ENCODE results near the gene IMPDH1. TPM values are rescaled to one million over a fixed set of nuclear protein-coding genes. Genes with fewer than 3 reads are reported as not detected.

Gene IMPDH1
- total and polyA plus RNA-seq, 2 experiments from 2014 or later = 34.7 to 70.5 TPM

- 88% methylated on average over 11 of the region's 12 CpGs for WGBS (ENCODE audit: low lambda C conversion rate, missing lambda C conversion rate)
These were observed 50.4 kb downstream of the IMPDH1 start for GRCh38 chr7:128359336-128359735.

GRCh38 chr7:128358233-128358632 lies 51.5 kb downstream of the IMPDH1 start:
- TF ChIP-seq EZH2phosphoT487 (IDR thresholded peaks at IDR 0.05; ENCODE audit: low read depth, severe bottlenecking, unreplicated experiment) = no peak
- no peak for TF ChIP-seq EZH2 (IDR thresholded peaks at IDR 0.05; ENCODE audit: borderline replicate concordance)
- no peak for TF ChIP-seq CTCF (IDR thresholded peaks at IDR 0.05; ENCODE audit: poor library complexity)

More at GRCh38 chr7:128359336-128359735, 50.4 kb downstream of the IMPDH1 start:
- Histone ChIP-seq H3K36me3 (replicated peaks; ENCODE audit: insufficient read depth, low read depth) (no peaks in the 10 kb centered on the region), H3K27me3 (peaks cover 49% of the 10 kb centered on the region), H3K27ac (no peak overlapping the region), H2AFZ (no peak overlapping the region), H3K4me1 (ENCODE audit: insufficient read depth) (peaks cover 13% of the 10 kb centered on the region), H3K9me2 (replicated peaks; ENCODE audit: insufficient read depth) (no peaks in the 10 kb centered on the region), H3K79me2 (no peaks in the 10 kb centered on the region), H3K9me3 (ENCODE audit: low read depth) (no peaks in the 10 kb centered on the region), H3K4me3 (no peak overlapping the region), H4K20me1 (ENCODE audit: insufficient read depth, poor library complexity, severe bottlenecking) (no peaks in the 10 kb centered on the region), H3K4me2 (no peak overlapping the region)
- TF ChIP-seq CTCF (IDR thresholded peaks at IDR 0.05; ENCODE audit: poor library complexity) = no peak
- no peak for TF ChIP-seq EZH2 (IDR thresholded peaks at IDR 0.05; ENCODE audit: borderline replicate concordance)
- no peak for TF ChIP-seq EZH2phosphoT487 (IDR thresholded peaks at IDR 0.05; ENCODE audit: low read depth, severe bottlenecking, unreplicated experiment)
- DNase-seq (ENCODE audit: low spot score) = no peak

GRCh38 chr7:128357217-128357613 lies 52.6 kb downstream of the IMPDH1 start:
- H3K4me1 ChIP-seq (ENCODE audit: insufficient read depth) = peaks cover 13% of the 10 kb centered on the region
- no peaks in the 10 kb centered on the region for H3K9me2 ChIP-seq (replicated peaks; ENCODE audit: insufficient read depth)
- DNase-seq (ENCODE audit: low spot score) = no peak
- H3K27me3 ChIP-seq = peaks cover 46% of the 10 kb centered on the region
- H3K79me2 ChIP-seq = no peaks in the 10 kb centered on the region
- H3K4me3 ChIP-seq = no peak overlapping the region
- H4K20me1 ChIP-seq (ENCODE audit: insufficient read depth, poor library complexity, severe bottlenecking) = no peaks in the 10 kb centered on the region
- 45% methylated on average over 6 of the region's 6 CpGs for WGBS (ENCODE audit: low lambda C conversion rate, missing lambda C conversion rate)
- TF ChIP-seq EZH2 (IDR thresholded peaks at IDR 0.05; ENCODE audit: borderline replicate concordance) (no peak), EZH2phosphoT487 (IDR thresholded peaks at IDR 0.05; ENCODE audit: low read depth, severe bottlenecking, unreplicated experiment) (no peak), CTCF (IDR thresholded peaks at IDR 0.05; ENCODE audit: poor library complexity) (no peak)
- no peaks in the 10 kb centered on the region for H3K9me3 ChIP-seq (ENCODE audit: low read depth)
- H3K4me2 ChIP-seq = no peak overlapping the region
- no peaks in the 10 kb centered on the region for H3K36me3 ChIP-seq (replicated peaks; ENCODE audit: insufficient read depth, low read depth)
- H2AFZ ChIP-seq = no peak overlapping the region
- no peak overlapping the region for H3K27ac ChIP-seq

More at GRCh38 chr7:128358233-128358632, 51.5 kb downstream of the IMPDH1 start:
- H3K27ac ChIP-seq = no peak overlapping the region
- WGBS (ENCODE audit: low lambda C conversion rate, missing lambda C conversion rate) = 84% methylated on average over 1 of the region's 1 CpG
- no peaks in the 10 kb centered on the region for H3K9me3 ChIP-seq (ENCODE audit: low read depth)
- no peaks in the 10 kb centered on the region for H3K36me3 ChIP-seq (replicated peaks; ENCODE audit: insufficient read depth, low read depth)
- H2AFZ ChIP-seq = no peak overlapping the region
- no peak overlapping the region for H3K4me2 ChIP-seq
- H4K20me1 ChIP-seq (ENCODE audit: insufficient read depth, poor library complexity, severe bottlenecking) = no peaks in the 10 kb centered on the region
- H3K4me1 ChIP-seq (ENCODE audit: insufficient read depth) = peaks cover 13% of the 10 kb centered on the region
- H3K9me2 ChIP-seq (replicated peaks; ENCODE audit: insufficient read depth) = no peaks in the 10 kb centered on the region
- DNase-seq (ENCODE audit: low spot score) = no peak
- no peaks in the 10 kb centered on the region for H3K79me2 ChIP-seq
- H3K4me3 ChIP-seq = no peak overlapping the region
- peaks cover 46% of the 10 kb centered on the region for H3K27me3 ChIP-seq
